Measurements from ENCODE around the gene RBMS1. TPM values are rescaled to one million over a fixed set of nuclear protein-coding genes. Genes with fewer than 3 reads are reported as not detected.

RBMS1 gene
- total and polyA plus RNA-seq, 4 donors: 7.9 to 23.5 (median 15.5) TPM

GRCh38 chr2:160258492-160258805, 235.2 kb downstream of the RBMS1 start:
- H3K4me3 ChIP-seq (ENCODE audit: low read depth in 1 of 3, low read length in 3 of 3): no peak overlapping the region
- peaks cover 0 to 3% (median 2%) of the 10 kb centered on the region in 4 donors for H3K4me1 ChIP-seq (ENCODE audit: control insufficient read depth in 4 of 4, insufficient read depth in 4 of 4, low read length in 3 of 4)
- no peaks in the 10 kb centered on the region for H3K9me3 ChIP-seq (ENCODE audit: control insufficient read depth in 4 of 4, low read length in 3 of 4)
- no peak for DNase-seq (ENCODE audit: low spot score)
- 82% methylated on average over 2 of the region's 2 CpGs for WGBS
- H3K27ac ChIP-seq (ENCODE audit: low read depth in 1 of 2, low read length in 2 of 2): no peak overlapping the region
- no peaks in the 10 kb centered on the region for H3K36me3 ChIP-seq (ENCODE audit: control insufficient read depth in 4 of 4, insufficient read depth in 3 of 4, low read depth in 1 of 4, low read length in 3 of 4)
- no peaks in the 10 kb centered on the region for H3K27me3 ChIP-seq (ENCODE audit: control insufficient read depth in 4 of 4, insufficient read depth in 4 of 4, low read length in 3 of 4)
- no peak for TF ChIP-seq ZBTB33 (IDR thresholded peaks at IDR 0.05)
- no peak for TF ChIP-seq HNF4A (conservative IDR thresholded peaks at IDR 0.05)
- TF ChIP-seq MAX (IDR thresholded peaks at IDR 0.05): no peak
- no peak for TF ChIP-seq NR2F2 (IDR thresholded peaks at IDR 0.05)
- no peak for TF ChIP-seq SP1 (IDR thresholded peaks at IDR 0.05)
- TF ChIP-seq REST (IDR thresholded peaks at IDR 0.05): no peak
- no peak overlapping the region for H3K9ac ChIP-seq (ENCODE audit: low read depth in 1 of 2, low read length in 2 of 2)

GRCh38 chr2:160257743-160258491, 235.7 kb downstream of the RBMS1 start:
- DNase-seq (ENCODE audit: low spot score): no peak
- Histone ChIP-seq H3K27ac (ENCODE audit: low read depth in 1 of 2, low read length in 2 of 2) (no peak overlapping the region), H3K9me3 (ENCODE audit: control insufficient read depth in 4 of 4, low read length in 3 of 4) (no peaks in the 10 kb centered on the region), H3K9ac (ENCODE audit: low read depth in 1 of 2, low read length in 2 of 2) (no peak overlapping the region), H3K36me3 (ENCODE audit: control insufficient read depth in 4 of 4, insufficient read depth in 3 of 4, low read depth in 1 of 4, low read length in 3 of 4) (no peaks in the 10 kb centered on the region), H3K27me3 (ENCODE audit: control insufficient read depth in 4 of 4, insufficient read depth in 4 of 4, low read length in 3 of 4) (no peaks in the 10 kb centered on the region), H3K4me1 (ENCODE audit: control insufficient read depth in 4 of 4, insufficient read depth in 4 of 4, low read length in 3 of 4) (peaks cover 0 to 8% (median 5%) of the 10 kb centered on the region in 4 donors), H3K4me3 (ENCODE audit: low read depth in 1 of 3, low read length in 3 of 3) (no peak overlapping the region)
- 93% methylated on average over 12 of the region's 12 CpGs for WGBS
- TF ChIP-seq HNF4A (conservative IDR thresholded peaks at IDR 0.05) (no peak), ATF3 (IDR thresholded peaks at IDR 0.05) (no peak), EGR1 (IDR thresholded peaks at IDR 0.05; ENCODE audit: low read depth in 2 of 2) (no peak), CTCF (IDR thresholded peaks at IDR 0.05; ENCODE audit: low read depth, low read length, missing input control) (no peak), MAX (IDR thresholded peaks at IDR 0.05) (no peak), RXRA (IDR thresholded peaks at IDR 0.05) (no peak), JUND (IDR thresholded peaks at IDR 0.05) (no peak), TAF1 (conservative IDR thresholded peaks at IDR 0.05) (no peak), REST (IDR thresholded peaks at IDR 0.05) (no peak), YY1 (IDR thresholded peaks at IDR 0.05) (no peak), ZBTB33 (IDR thresholded peaks at IDR 0.05) (no peak), HNF4G (IDR thresholded peaks at IDR 0.05) (no peak), FOXA2 (IDR thresholded peaks at IDR 0.05) (no peak), RAD21 (IDR thresholded peaks at IDR 0.05) (no peak), NR2F2 (IDR thresholded peaks at IDR 0.05) (no peak), GABPA (IDR thresholded peaks at IDR 0.05 in 1 of 2, conservative IDR thresholded peaks at IDR 0.05 in 1 of 2) (no peak)
